Breast epithelium (tissue), 4 donors: Measurements from ENCODE around the gene AGO3. TPM values are rescaled to one million over a fixed set of nuclear protein-coding genes. Genes with fewer than 3 reads are reported as not detected.

ENCODE experiments used
- DNase-seq, 2 donors: peaks; one replicate each; pipeline ENCODE4 v3.0.0-alpha.2; 2019; ENCODE audit warnings: low spot score in 2 of 2
- H3K27ac ChIP-seq, 2 donors: fragments of 200-600 bp; sonication (generic) in 1 of 2; one replicate each; pipeline ENCODE4 v1.5.1; 2016 to 2019; ENCODE audit warnings: mild to moderate bottlenecking in 1 of 2
- H3K27me3 ChIP-seq, 2 donors: fragments of 200-600 bp; sonication (generic) in 1 of 2; one replicate each; pipeline versions ENCODE4 v1.5.1 to v1.6.0; 2017 to 2019; ENCODE audit warnings: control low read depth in 1 of 2, mild to moderate bottlenecking in 1 of 2
- H3K36me3 ChIP-seq: fragments of 200-600 bp; one replicate; pipeline ENCODE4 v1.5.1; 2019
- H3K4me1 ChIP-seq, 2 donors: fragments of 200-600 bp; sonication (generic); one replicate each; pipeline ENCODE4 v1.5.1; 2016 to 2019; ENCODE audit warnings: control low read depth in 1 of 2
- H3K4me3 ChIP-seq, 3 donors: fragments of 200-600 bp; sonication (generic); 1 replicate in 2 of 3; 2 replicates in 1 of 3; pipeline ENCODE4 v1.5.1; 2016 to 2019; ENCODE audit warnings: mild to moderate bottlenecking in 3 of 3, moderate library complexity in 2 of 3
- H3K9me3 ChIP-seq, 2 donors: fragments of 200-600 bp; sonication (generic) in 1 of 2; one replicate each; pipeline ENCODE4 v1.5.1; 2016 to 2019; ENCODE audit warnings: control low read depth in 1 of 2
- POLR2A ChIP-seq: fragments of 450-650 bp; IDR thresholded peaks from one replicate; pipeline ENCODE4 v1.6.1; 2016; ENCODE audit warnings: antibody characterized with exemption, mild to moderate bottlenecking, moderate library complexity
- POLR2AphosphoS5 ChIP-seq, 3 donors: sonication (generic); formaldehyde crosslinking; IDR thresholded peaks; one replicate each; pipeline ENCODE4 v1.6.1; 2017; ENCODE audit warnings: antibody characterized with exemption in 3 of 3
- intact Hi-C: fragments of 100-400 bp; cut with DNase I; formaldehyde crosslinking; loops from one replicate; pipeline ENCODE4 v1.15.1; 2023; ENCODE audit warnings: low total_unique reads
- total RNA-seq, 3 donors: library from RNA; depleted of rRNA; stranded (reverse); fragments of >200 nt; gene quantifications; one replicate each; pipeline ENCODE4 v1.1.0, GENCODE V29; 2016
- TF ChIP-seq, protein P1 (sequence below), 3 donors: fragments of 450-650 bp; IDR thresholded peaks; one replicate each; pipeline ENCODE4 v1.5.1; 2016 to 2017; ENCODE audit warnings: antibody characterized with exemption in 3 of 3, mild to moderate bottlenecking in 3 of 3, moderate library complexity in 3 of 3

The AGO3 gene
- total RNA-seq, 3 donors from 2014 or later: 28.2 TPM

- no peak for TF ChIP-seq POLR2A
- no peak for TF ChIP-seq POLR2AphosphoS5 (IDR thresholded peaks at IDR 0.05)
- TF ChIP-seq, protein P1, sequence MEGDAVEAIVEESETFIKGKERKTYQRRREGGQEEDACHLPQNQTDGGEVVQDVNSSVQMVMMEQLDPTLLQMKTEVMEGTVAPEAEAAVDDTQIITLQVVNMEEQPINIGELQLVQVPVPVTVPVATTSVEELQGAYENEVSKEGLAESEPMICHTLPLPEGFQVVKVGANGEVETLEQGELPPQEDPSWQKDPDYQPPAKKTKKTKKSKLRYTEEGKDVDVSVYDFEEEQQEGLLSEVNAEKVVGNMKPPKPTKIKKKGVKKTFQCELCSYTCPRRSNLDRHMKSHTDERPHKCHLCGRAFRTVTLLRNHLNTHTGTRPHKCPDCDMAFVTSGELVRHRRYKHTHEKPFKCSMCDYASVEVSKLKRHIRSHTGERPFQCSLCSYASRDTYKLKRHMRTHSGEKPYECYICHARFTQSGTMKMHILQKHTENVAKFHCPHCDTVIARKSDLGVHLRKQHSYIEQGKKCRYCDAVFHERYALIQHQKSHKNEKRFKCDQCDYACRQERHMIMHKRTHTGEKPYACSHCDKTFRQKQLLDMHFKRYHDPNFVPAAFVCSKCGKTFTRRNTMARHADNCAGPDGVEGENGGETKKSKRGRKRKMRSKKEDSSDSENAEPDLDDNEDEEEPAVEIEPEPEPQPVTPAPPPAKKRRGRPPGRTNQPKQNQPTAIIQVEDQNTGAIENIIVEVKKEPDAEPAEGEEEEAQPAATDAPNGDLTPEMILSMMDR (IDR thresholded peaks at IDR 0.05): no peak
Measured at GRCh38 chr1:36087233-36088123, 156.6 kb downstream of the AGO3 start.

DNA sequence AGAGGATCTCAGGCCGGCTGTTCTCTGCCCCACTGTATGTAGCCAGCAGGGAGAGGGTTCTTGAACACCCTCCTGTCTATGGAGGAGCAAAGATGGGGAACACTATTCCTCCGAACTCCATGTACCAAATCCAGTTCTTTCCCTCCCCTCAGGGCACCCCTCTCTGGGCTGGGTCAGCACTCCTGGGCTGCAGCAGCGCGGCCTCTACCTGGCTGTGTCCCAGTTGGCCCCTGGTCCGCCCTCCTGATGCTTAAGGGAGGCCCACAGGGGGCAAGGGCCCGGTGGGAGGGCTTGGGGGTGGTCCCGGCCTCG, 157.3 kb downstream of the AGO3 start:
- intact Hi-C loops: no loop called here
- TF ChIP-seq POLR2AphosphoS5 (IDR thresholded peaks at IDR 0.05): no peak
- TF ChIP-seq, protein P1 (IDR thresholded peaks at IDR 0.05): no peak
- no peak for TF ChIP-seq POLR2A
- Histone ChIP-seq H3K4me3 (peak overlapping the region; percentile 84 to 99 (median 96)), H3K27ac (peak overlapping the region; percentile 87 to 92), H3K9me3 (no peaks in the 10 kb centered on the region), H3K36me3 (no peaks in the 10 kb centered on the region), H3K27me3 (no peaks in the 10 kb centered on the region), H3K4me1 (peaks cover 10 to 12% of the 10 kb centered on the region in 2 donors)
- DNase-seq: no peak

More at GRCh38 chr1:36087233-36088123, 156.6 kb downstream of the AGO3 start:
- Histone ChIP-seq H3K27me3 (no peaks in the 10 kb centered on the region), H3K4me1 (peaks cover 6 to 12% of the 10 kb centered on the region in 2 donors), H3K27ac (no peak overlapping the region), H3K36me3 (no peaks in the 10 kb centered on the region), H3K9me3 (no peaks in the 10 kb centered on the region), H3K4me3 (peak overlapping the region in 1 of 3 donors; percentile 84)
- intact Hi-C loops: no loop called here
- DNase-seq: no peak

DNA sequence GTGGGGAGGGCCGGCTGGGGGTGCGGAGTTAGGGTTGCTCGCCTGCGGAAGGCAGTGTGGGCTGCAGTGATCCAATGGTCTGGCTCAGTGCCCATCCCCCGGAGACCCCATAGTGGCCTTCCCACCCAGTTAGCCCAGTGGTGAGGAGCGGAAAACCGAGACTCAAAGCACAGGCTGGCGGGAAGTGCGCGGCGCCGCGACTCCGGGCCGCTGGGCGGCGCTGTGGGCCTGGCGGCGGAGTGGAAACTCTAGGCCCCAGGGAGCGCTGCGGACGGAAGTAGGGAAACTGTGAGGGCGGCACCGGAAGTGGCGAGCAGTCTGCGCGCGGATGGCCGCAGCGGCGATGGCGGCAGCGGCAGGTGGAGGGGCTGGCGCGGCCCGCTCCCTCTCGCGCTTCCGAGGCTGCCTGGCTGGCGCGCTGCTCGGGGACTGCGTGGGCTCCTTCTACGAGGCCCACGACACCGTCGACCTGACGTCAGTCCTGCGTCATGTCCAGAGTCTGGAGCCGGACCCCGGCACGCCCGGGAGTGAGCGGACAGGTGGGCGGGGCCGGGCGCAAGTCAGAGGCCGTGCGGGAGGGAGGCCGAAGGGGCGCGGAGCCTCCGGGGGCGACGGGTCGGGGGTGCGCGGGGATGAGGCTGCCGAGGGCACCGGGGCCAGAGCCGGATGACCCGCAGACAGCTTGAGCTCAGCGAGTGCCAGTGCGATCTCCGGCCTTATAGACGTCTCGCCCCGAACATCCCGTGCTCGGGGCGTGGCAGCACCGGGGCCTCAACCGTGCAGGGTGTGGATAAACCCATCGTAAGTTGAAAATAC, 157.9 kb downstream of the AGO3 start, which contains the start of gene ADPRS:
ADPRS (plus strand) TSS at position 316 of the 816 bp plus-strand sequence; CDS start at position 329, 13 bp downstream.
- peak; percentile 80 to 90 for DNase-seq
- Histone ChIP-seq H3K36me3 (no peaks in the 10 kb centered on the region), H3K27me3 (no peaks in the 10 kb centered on the region), H3K9me3 (no peaks in the 10 kb centered on the region), H3K27ac (peak within 1 kb of the TSS; percentile 87 to 92), H3K4me3 (peak within 1 kb of the TSS; percentile 84 to 99 (median 96)), H3K4me1 (peaks cover 12 to 15% of the 10 kb centered on the region in 2 donors)
- TF ChIP-seq POLR2A (peak; percentile 90), POLR2AphosphoS5 (IDR thresholded peaks at IDR 0.05) (peak; percentile 94 to 99 (median 98))
- TF ChIP-seq, protein P1 (IDR thresholded peaks at IDR 0.05): peak; percentile 92 to 99 (median 99)
- intact Hi-C loops: no loop called here

- intact Hi-C loops: no loop called here
- Histone ChIP-seq H3K36me3 (no peaks in the 10 kb centered on the region), H3K27me3 (no peaks in the 10 kb centered on the region), H3K9me3 (no peaks in the 10 kb centered on the region), H3K4me1 (peaks cover 11 to 21% of the 10 kb centered on the region in 2 donors), H3K4me3 (peak overlapping the region; percentile 84 to 99 (median 96)), H3K27ac (peak overlapping the region; percentile 87 to 92)
- TF ChIP-seq POLR2AphosphoS5 (IDR thresholded peaks at IDR 0.05): no peak
- TF ChIP-seq, protein P1 (IDR thresholded peaks at IDR 0.05): no peak
- no peak for TF ChIP-seq POLR2A
- DNase-seq: no peak
Measured at GRCh38 chr1:36089393-36090121, 158.7 kb downstream of the AGO3 start.
